Stimulated activated CD4-positive, alpha-beta T cell treated with anti-CD3 and anti-CD28 coated beads, TNF-alpha, amount 100 ng/mL, for 1 hour (primary cell): ENCODE results near the gene PIP4K2A.

Experiments used
- DNase-seq, 3 donors: peaks; one replicate each; pipeline ENCODE4 v3.0.0-alpha.2; 2020; ENCODE audit warnings: low read depth in 3 of 3, low spot score in 1 of 3

PIP4K2A gene

DNA sequence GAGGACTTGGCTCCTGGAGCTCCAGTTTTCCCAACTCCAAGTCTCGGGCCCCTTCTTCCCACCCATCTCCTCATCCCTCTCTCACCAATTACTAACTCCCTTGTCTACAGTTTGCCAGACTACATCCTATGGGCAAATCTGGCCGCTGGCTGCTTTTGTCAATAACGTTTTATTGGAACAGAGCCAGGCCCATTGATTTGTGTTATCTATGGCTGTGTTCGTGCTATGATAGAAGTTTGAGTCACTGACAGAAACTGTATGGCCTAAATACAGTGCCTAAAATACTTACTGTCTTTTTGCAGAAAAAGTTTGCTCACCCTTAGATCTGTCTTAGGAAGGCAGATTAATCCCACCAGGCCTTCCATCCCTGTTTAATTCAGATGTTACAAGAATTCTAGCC lies 71.3 kb downstream of the PIP4K2A start:
- no peak for DNase-seq

DNA sequence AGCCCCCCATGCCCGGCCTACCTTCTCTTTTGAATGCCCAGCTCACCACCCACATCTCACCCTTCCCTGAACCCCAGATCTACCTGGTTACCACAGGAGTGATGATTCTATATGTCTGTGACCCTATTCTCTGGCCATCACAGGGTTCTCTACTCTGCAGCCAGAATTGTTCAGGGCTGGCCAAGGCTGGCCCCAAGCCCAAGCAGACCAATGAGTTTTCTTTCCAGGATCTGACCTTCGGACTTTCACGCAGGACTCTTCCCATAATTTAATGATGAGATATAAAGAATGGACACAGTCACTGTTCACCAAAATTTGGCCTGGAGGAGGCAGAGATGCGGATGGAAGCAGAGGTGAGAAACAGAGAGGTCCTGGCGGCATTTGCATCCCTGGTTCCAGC lies 72.6 kb downstream of the PIP4K2A start:
- DNase-seq, result no peak

DNA sequence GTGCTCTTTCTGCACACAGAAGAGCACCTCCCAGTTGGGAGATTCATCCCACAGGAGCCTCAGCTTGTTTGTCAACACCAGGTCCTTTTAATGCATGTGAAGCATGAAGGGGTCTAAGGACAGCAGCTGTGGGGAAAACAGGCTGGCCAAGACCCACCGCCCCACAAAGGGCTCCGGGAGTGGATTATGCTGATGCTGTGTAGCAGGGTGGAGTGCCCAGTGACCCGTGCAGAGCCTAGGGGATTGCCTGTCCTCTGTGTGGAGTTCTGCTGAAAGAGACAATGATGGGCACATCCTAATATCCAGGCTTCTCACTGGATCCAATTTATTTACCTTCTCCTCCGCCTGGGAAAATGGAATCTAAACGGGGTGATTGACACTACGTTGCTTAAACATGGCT lies 74.0 kb downstream of the PIP4K2A start:
- DNase-seq, result no peak

DNA sequence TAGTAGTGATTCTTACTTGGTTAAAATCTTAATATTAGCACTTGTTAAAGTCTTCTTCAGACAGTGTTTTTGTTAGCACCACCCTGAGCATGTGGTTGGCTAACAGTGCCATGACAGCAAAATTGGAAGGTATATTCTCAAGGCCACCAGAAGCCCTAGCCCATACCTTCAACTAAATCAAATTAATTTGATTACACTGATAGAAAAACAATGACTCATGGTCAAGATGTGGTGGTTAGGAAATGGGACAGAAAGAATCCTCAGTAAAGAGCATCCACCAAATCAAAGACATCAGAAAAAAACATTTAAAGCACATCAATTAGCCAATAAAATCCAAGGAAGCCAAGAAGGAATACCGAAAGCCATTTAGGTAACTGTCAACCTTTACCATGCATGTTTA lies 75.5 kb downstream of the PIP4K2A start:
- no peak for DNase-seq

DNA sequence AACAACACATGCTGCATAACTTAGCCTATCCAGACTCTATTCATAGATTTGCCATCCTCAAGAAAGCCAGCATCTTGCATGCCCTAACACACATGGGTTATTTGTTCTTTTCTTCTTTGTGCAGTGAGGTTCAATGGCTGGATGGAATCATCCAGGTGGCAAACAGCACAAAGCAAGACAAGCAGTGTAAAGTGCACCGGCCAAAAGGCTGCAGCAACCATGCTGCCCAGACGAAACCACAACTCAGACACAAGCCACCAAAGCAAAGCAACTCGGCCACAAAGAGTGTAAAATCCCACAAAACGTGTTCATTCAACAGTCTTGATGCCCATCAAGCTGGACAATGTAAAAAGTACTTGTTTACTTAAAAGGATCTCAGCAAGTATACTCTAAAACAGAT lies 76.9 kb downstream of the PIP4K2A start:
- DNase-seq, result no peak

DNA sequence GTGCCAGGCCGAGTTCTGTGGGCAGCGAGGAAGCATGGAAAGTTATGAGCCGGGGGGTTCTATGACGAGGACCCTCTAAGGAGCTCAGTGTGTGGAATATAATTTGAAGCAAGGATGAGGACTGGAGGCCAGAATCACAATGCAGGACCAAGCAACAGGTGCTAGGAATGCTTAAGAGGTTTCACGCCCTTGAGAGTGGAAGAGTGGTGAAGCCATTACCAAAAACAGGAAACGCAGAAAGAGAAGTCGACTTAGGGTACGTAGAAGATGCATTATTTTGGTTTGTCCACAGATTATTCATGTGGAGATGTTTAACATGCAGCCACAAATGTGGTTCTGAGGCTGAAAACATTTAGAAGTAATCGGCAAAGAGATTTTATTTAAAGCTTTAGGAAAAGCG lies 78.7 kb downstream of the PIP4K2A start:
- no peak for DNase-seq

DNA sequence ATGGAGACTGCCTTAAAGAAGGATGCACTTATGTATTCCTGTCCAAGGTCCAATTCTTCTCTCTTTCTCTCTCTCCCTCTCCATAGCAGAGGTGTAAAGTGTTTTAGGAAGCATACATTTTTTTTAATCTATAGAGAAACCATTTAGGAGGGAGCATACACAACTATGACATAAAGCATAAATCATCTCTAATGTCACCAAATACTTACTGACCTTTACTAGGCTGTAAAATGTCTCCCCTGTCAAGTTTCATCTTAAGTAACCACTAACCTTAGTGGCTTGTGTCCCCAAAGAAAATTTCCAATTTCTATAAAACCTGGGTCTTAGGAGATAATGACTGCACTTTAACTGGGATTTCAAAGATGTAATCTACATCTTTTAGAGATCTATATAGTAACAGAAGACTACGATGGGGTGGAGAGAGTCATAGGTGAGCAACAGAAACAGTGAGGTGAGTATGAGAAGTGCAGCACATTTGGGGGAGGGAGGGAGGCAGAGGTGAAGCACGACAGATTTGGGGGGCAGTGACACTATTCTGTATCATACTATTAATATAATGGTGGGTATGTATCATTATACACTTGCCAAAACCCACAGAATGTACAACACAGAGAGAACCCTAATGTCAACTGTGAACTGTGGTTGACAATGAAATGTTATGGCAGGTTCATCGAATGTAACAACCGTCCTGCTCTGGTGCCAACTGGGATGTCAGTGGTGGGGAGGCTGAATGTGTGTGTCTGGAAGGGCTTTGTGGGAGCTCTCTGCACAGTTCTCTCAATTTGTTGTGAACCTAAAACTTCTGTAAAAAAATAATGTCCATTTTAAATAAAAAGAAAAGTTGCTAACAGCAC lies 79.5 kb downstream of the PIP4K2A start:
- DNase-seq, result no peak

DNA sequence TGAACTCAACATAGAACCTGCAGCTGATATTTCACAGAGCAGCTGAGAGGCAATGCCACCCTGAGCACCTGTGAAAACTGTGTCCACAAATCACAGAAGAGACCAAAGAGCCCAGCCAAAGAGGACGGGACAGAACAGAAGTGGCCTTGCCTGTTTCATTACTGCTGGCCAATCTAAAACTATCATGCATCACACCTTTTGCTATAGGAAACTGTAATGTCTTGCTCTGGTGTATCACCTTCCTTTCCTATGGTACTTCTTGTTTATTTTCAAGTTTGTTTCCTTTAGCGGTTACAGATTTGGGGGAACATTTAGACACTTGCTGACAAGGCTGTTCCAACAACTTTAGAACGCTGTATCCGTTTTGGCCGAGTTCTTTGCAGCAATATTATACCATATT lies 80.3 kb downstream of the PIP4K2A start:
- no peak for DNase-seq

DNA sequence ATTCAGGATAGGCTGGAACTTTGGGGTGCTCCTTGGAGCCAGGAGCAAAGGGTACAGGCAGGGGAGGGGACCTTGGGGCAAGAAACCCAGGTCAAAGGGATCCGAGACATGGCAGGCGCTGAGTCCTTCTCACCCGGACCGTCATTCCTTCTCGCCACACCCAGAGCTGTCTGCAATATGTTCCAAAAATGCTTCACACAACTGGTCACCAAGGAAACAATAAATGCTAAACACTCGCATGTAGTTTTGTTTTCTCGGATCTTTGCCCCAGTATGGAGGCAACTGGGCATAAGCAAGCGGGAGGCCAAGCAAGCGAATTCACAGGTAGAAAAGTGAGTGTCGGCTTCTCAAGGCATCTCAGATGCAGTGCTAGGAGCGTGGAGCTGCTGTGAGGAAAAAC lies 80.8 kb downstream of the PIP4K2A start:
- DNase-seq, result no peak

DNA sequence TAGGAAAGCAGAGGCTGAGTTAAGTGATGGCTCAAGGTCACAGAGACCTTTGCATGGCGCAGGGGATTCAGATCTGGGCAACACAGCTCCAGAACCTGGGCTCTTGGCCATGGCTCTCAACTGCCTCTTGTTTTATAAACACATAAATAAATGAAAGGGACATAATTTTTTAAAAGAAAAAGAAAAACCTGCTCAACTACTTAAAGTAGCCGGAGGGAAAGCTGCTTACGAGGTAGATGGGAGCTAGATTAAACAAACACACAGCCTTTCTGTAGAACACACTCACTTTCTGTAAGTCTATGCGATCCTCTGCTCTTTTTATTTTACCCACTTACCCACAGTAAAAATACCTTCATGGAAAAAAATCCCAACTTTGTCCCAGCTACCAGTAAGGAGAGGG lies 81.3 kb downstream of the PIP4K2A start:
- DNase-seq, result no peak

DNA sequence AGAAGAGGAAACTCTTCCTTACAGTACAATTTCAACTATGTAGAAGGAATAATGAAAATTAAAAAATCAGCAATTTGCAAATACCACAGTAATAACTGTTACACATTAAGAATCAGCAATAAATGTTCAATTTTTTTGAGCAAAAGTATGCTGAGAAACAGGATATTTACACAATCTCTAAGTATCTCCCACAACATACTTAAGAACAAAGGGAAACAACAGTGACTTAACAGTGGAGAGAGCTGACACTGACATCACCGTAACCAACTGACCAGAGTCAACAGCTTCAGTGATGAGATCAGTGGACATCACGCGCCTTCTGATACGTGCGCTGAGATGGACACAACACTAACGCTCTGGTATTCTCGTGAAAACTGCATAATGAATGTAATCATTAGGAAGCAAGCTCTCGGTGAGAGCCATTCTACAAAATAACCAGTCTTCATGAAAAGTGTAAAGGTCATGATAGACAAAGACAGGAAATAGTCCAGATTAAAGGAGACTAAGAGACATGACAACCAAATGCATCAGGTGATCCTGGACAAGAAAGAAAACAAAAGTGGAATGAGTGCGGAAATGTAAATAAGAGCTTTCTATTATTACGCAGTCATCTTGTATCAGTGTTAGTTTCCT lies 82.6 kb downstream of the PIP4K2A start:
- no peak for DNase-seq

DNA sequence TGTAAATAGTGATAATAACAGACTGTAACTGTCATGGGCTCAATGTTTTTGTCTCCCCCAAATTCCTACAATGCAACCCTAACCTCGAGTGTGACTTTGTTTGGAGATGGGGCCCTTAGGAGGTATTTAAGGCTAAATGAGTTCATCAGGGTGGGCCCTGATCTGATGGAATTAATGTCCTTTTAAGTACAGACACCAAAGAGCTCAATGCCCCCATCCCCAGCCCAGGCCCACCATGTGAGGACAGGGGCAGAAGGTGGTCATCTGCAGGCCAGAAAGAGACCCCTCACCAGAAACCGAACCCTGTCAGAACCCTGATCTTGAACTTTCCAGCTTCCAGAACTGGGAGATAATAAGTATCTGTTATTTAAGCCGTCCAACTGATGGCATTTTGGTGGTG lies 83.2 kb downstream of the PIP4K2A start:
- no peak for DNase-seq

DNA sequence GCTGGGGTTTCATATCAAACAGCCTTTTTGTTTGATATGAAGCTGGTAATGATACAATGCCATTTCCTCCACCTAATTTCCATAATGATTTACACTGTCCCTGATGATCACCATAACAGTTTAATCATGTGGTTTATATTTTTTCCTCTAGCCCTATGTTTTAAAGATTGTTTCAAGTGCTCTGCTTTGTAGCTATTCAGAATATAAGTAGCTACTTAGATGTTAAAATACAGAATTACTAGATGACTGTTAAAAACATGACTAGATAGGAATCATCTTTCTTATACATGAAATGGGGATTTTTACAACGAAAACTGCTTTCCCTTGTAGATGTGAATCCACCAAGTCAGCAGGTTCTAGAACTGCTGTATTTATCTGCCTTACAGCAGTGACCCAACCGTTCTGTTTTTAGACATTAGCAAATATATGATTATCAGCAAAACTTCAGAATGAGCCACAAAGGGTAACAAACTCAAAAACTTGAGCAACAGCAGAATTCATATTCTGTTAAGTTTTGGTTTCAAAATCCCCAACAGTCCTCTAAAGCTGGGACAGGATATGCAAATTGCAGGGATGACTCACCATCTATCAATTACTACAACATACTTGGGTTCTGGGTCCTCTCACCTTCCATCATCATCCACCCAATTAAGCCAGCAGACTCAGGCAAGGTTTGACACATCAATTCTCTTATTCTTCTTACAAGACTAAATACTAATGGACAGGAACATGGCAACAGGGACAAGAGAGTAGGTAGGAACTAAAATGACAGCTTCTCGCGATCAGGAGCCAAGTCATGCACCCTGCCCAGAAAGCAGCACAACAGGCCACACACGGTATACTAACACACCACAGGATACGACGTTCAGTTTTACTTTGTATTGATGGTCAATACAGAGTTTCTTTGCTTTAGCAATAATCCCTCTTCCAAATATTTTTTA lies 83.9 kb downstream of the PIP4K2A start:
- no peak for DNase-seq

DNA sequence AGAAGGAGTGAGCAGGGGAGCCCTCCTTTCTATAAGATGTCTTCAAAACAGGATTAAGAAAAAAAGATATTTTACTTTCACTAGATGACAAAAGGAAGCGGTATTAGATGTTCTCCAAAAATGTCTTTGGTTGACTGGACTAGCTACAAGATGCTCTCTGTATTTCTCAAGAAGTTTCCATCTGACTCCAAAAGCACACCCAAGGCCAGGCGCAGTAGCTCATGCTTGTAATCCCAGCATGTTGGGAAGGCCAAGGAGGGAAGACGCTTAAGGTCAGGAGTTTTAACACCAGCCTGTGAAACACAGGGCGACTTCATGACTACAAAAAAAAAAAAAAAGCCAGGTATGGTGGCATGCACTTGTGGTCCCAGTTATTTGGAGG lies 84.5 kb downstream of the PIP4K2A start:
- no peak for DNase-seq

DNA sequence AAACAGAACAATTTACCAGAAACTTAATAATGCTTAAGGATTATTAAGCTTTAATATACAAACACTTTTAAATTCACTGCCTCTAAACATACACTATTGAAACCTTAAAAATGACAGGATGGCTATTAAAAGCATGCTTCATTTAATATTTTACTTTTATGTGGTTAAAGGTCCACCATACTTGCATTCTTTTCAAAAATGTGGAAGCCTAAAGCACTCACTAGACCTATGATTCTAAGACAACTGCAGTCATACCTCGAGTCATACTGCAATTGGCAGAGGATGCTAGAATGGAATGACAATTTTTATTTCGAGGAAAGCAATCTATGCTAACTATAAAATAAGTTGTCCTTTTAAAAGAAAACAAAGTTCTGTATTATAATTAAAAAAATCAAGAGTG lies 85.3 kb downstream of the PIP4K2A start:
- DNase-seq, result no peak

DNA sequence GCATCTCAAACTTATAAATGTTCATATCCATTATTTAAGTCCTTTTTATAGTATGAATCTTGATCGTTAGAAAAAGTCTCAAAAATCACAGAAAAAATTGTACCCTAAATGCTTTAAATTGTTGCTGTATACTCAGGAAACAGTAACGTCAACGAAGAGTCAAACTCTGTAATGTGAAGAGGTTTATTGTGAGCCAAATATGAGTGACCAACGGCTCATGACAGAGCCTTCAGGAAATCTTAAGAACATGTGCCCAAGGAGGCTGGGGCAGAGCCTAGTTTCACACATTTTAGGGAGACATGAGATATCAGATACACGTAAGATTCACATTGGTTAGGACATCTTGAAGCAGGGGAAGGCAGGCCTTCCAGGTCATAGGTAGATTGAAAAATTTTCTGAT lies 86.1 kb downstream of the PIP4K2A start:
- no peak for DNase-seq

DNA sequence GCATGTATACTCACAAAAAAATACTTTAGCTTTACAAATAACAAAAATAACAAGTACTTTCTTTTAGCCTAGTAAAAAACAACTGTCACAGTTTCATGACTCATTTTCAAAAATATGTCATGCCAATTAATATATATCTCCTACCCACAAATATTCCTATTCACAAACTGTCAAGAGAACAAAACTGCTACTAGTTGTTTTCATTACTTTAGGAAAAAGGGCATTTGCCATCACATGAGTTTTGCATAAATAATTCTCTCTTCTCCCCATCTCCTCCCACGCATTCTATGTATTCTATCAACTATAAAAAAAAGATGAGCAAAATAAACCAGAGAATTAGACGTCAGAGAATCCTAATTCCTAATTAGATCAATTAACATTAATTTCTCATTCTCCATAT lies 87.6 kb downstream of the PIP4K2A start:
- no peak for DNase-seq

DNA sequence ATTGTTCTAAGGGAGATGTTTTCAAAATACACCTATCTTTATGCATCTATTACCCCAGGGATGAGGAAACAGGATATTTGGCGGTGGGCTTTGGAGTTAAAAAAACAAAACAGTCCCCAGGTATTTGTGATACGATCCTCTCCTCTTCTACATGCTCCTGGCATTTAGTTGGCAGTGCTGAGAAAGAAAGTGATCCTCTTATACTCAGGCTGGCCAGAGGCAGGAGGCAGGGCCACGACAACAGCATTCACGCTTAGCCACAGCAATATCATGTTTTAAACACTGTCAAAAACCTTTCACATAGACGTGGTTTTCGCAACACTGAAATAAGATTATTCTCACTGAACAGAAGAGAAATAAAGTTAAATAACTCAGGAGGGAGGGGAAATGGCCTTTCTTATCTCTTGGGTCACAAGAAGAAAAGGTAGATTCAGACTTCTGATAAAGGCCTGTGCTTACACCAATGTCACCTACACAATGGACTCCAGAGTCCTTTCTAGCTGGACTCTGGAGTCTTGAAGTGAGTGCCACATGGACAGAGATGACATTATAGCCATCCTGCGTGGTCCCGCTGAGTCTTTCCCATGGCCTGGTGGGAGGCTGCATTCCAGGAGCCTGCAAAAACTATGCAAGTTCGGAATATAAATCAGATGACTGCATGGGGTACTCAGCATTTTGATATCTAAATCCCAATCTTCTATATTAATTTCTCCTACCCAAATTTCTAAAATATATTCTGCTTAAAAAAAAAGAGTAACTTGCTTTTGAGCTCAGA lies 88.7 kb downstream of the PIP4K2A start:
- DNase-seq, result no peak

DNA sequence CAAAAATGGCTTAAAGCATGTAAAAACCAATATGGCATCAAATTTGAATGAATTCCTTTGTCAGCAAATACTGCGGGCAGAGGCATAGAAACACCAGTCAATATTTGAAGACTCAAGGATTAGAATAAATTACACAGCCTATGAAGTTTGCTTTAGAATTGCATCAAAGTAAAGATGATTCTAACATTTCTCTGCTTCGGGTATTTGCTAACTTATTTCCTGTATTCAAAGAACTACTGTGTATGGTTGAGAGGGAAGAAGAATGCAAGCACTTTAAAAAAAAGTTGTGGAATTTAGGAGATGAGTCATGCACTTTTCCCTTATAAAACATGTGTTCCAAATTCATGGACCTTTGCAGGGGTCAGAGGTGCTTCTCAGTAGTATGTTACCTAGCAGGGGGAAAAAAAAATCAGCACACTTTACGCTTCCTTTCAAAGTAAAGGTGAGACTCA lies 90.1 kb downstream of the PIP4K2A start:
- no peak for DNase-seq

DNA sequence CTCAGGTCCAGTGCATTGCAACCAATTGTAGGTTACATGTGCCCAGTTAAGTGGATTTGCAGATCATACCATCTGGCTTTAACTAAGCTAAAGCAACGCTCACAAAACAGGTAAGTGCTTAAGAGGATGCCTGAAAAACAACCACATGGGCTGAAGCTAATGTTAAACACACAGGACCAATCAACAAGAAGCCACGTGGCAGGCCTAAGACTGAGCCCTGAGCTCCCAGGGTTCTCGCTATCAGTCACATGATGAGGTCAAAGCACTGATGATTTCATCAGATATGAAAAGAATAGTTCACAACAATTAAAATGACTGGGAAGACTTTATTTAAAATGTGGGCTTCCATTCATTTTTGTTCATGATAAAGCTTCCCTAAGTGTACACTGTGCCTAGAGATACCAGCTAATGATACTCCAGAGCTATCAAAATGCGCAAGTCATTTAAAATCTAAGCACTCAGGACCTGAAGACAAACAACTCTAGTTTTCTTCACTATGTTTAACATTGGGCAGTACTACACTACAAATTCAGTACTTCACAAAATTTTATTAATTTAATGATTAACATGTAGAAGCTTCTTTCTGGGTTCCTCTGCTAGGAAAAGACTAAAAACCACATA lies 90.6 kb downstream of the PIP4K2A start:
- no peak for DNase-seq
